Measurements from ENCODE around the gene SPOCK1. TPM values are rescaled to one million over a fixed set of nuclear protein-coding genes. Genes with fewer than 3 reads are reported as not detected.

Gene SPOCK1
- total RNA-seq, 2 experiments from 2014 or later, result not detected

- H3K4me3 Mint-ChIP-seq, result no peak overlapping the region
- peaks cover 1% of the 10 kb centered on the region for H3K27me3 Mint-ChIP-seq
- no peak overlapping the region for H3K27ac Mint-ChIP-seq
- ATAC-seq (ENCODE audit: low read depth), result no peak
- H3K4me1 Mint-ChIP-seq, result no peaks in the 10 kb centered on the region
- H3K36me3 Mint-ChIP-seq, result no peaks in the 10 kb centered on the region
- POLR2A ChIA-PET, result no interaction called here
- H3K9me3 Mint-ChIP-seq, result no peaks in the 10 kb centered on the region
- no peak for DNase-seq
Measured at GRCh38 chr5:137015540-137016116, 483.5 kb downstream of the SPOCK1 start.

GRCh38 chr5:137014731-137015130 lies 484.4 kb downstream of the SPOCK1 start:
- Mint-ChIP-seq H3K27me3 (no peaks in the 10 kb centered on the region), H3K9me3 (no peaks in the 10 kb centered on the region), H3K27ac (no peak overlapping the region), H3K36me3 (no peaks in the 10 kb centered on the region), H3K4me3 (no peak overlapping the region), H3K4me1 (no peaks in the 10 kb centered on the region)
- POLR2A ChIA-PET, result no interaction called here
- ATAC-seq (ENCODE audit: low read depth) (no peak), DNase-seq (no peak)

- no peak for ATAC-seq (ENCODE audit: low read depth)
- no peak overlapping the region for H3K4me3 Mint-ChIP-seq
- DNase-seq, result no peak
- H3K4me1 Mint-ChIP-seq, result no peaks in the 10 kb centered on the region
- H3K27me3 Mint-ChIP-seq, result no peaks in the 10 kb centered on the region
- no peak overlapping the region for H3K27ac Mint-ChIP-seq
- no peaks in the 10 kb centered on the region for H3K36me3 Mint-ChIP-seq
- H3K9me3 Mint-ChIP-seq, result no peaks in the 10 kb centered on the region
- POLR2A ChIA-PET, result no interaction called here
Measured at GRCh38 chr5:137010226-137010625, 488.9 kb downstream of the SPOCK1 start.

- Mint-ChIP-seq H3K4me3 (no peak overlapping the region), H3K27ac (no peak overlapping the region)
Measured at GRCh38 chr5:137004279-137004678, 494.8 kb downstream of the SPOCK1 start.

GRCh38 chr5:137001026-137001569 lies 498.0 kb downstream of the SPOCK1 start:
- Mint-ChIP-seq H3K27ac (no peak overlapping the region), H3K4me3 (no peak overlapping the region), H3K27me3 (peaks cover 3% of the 10 kb centered on the region), H3K9me3 (peaks cover 4% of the 10 kb centered on the region), H3K4me1 (no peaks in the 10 kb centered on the region), H3K36me3 (no peaks in the 10 kb centered on the region)
- DNase-seq (no peak), ATAC-seq (ENCODE audit: low read depth) (no peak)
- POLR2A ChIA-PET, result no interaction called here

More at GRCh38 chr5:137004279-137004678, 494.8 kb downstream of the SPOCK1 start:
- Mint-ChIP-seq H3K36me3 (no peaks in the 10 kb centered on the region), H3K9me3 (peaks cover 2% of the 10 kb centered on the region), H3K4me1 (no peaks in the 10 kb centered on the region), H3K27me3 (no peaks in the 10 kb centered on the region)
- ATAC-seq (ENCODE audit: low read depth), result no peak
- POLR2A ChIA-PET, result no interaction called here
- no peak for DNase-seq

- POLR2A ChIA-PET, result no interaction called here
- H3K27ac Mint-ChIP-seq, result no peak overlapping the region
- H3K4me3 Mint-ChIP-seq, result no peak overlapping the region
- no peaks in the 10 kb centered on the region for H3K36me3 Mint-ChIP-seq
- ATAC-seq (ENCODE audit: low read depth) (no peak), DNase-seq (no peak)
- peaks cover 4% of the 10 kb centered on the region for H3K9me3 Mint-ChIP-seq
- no peaks in the 10 kb centered on the region for H3K4me1 Mint-ChIP-seq
- H3K27me3 Mint-ChIP-seq, result peaks cover 3% of the 10 kb centered on the region
Measured at GRCh38 chr5:136999787-137000186, 499.3 kb downstream of the SPOCK1 start.

GRCh38 chr5:136998854-136999357 lies 500.2 kb downstream of the SPOCK1 start:
- peaks cover 3% of the 10 kb centered on the region for H3K27me3 Mint-ChIP-seq
- POLR2A ChIA-PET, result no interaction called here
- H3K9me3 Mint-ChIP-seq, result peaks cover 4% of the 10 kb centered on the region
- H3K36me3 Mint-ChIP-seq, result no peaks in the 10 kb centered on the region
- H3K4me3 Mint-ChIP-seq, result no peak overlapping the region
- no peaks in the 10 kb centered on the region for H3K4me1 Mint-ChIP-seq
- DNase-seq, result no peak
- no peak overlapping the region for H3K27ac Mint-ChIP-seq
- ATAC-seq (ENCODE audit: low read depth), result no peak

GRCh38 chr5:136994154-136994553 lies 505.0 kb downstream of the SPOCK1 start:
- Mint-ChIP-seq H3K27ac (no peak overlapping the region), H3K9me3 (peaks cover 1% of the 10 kb centered on the region), H3K4me1 (no peaks in the 10 kb centered on the region), H3K4me3 (no peak overlapping the region), H3K36me3 (no peaks in the 10 kb centered on the region), H3K27me3 (peaks cover 3% of the 10 kb centered on the region)
- ATAC-seq (ENCODE audit: low read depth) (no peak), DNase-seq (no peak)
- POLR2A ChIA-PET, result no interaction called here

- ATAC-seq (ENCODE audit: low read depth) (no peak), DNase-seq (no peak)
- no peaks in the 10 kb centered on the region for H3K36me3 Mint-ChIP-seq
- POLR2A ChIA-PET, result no interaction called here
- no peak overlapping the region for H3K4me3 Mint-ChIP-seq
- peaks cover 3% of the 10 kb centered on the region for H3K27me3 Mint-ChIP-seq
- peaks cover 1% of the 10 kb centered on the region for H3K9me3 Mint-ChIP-seq
- H3K27ac Mint-ChIP-seq, result no peak overlapping the region
- no peaks in the 10 kb centered on the region for H3K4me1 Mint-ChIP-seq
Measured at GRCh38 chr5:136992796-136993489, 506.2 kb downstream of the SPOCK1 start.

GRCh38 chr5:136985785-136986475 lies 513.2 kb downstream of the SPOCK1 start:
- Mint-ChIP-seq H3K4me1 (no peaks in the 10 kb centered on the region), H3K27me3 (no peaks in the 10 kb centered on the region), H3K36me3 (no peaks in the 10 kb centered on the region), H3K4me3 (no peak overlapping the region), H3K9me3 (no peaks in the 10 kb centered on the region), H3K27ac (no peak overlapping the region)
- POLR2A ChIA-PET, result no interaction called here
- DNase-seq, result no peak
- ATAC-seq (ENCODE audit: low read depth), result no peak

- Mint-ChIP-seq H3K9me3 (no peaks in the 10 kb centered on the region), H3K4me1 (no peaks in the 10 kb centered on the region), H3K4me3 (no peak overlapping the region), H3K36me3 (no peaks in the 10 kb centered on the region), H3K27me3 (no peaks in the 10 kb centered on the region), H3K27ac (no peak overlapping the region)
- no peak for ATAC-seq (ENCODE audit: low read depth)
- DNase-seq, result no peak
- POLR2A ChIA-PET, result no interaction called here
Measured at GRCh38 chr5:136984772-136985446, 514.2 kb downstream of the SPOCK1 start.

GRCh38 chr5:136981936-136982335 lies 517.2 kb downstream of the SPOCK1 start:
- ATAC-seq (ENCODE audit: low read depth) (no peak), DNase-seq (no peak)
- Mint-ChIP-seq H3K9me3 (peaks cover under 1% of the 10 kb centered on the region), H3K27ac (no peak overlapping the region), H3K4me3 (no peak overlapping the region), H3K36me3 (no peaks in the 10 kb centered on the region), H3K27me3 (no peaks in the 10 kb centered on the region), H3K4me1 (no peaks in the 10 kb centered on the region)
- POLR2A ChIA-PET, result no interaction called here

- H3K9me3 Mint-ChIP-seq, result peaks cover 1% of the 10 kb centered on the region
- ATAC-seq (ENCODE audit: low read depth), result no peak
Measured at GRCh38 chr5:136979131-136979530, 520.0 kb downstream of the SPOCK1 start.

More at GRCh38 chr5:136979131-136979530, 520.0 kb downstream of the SPOCK1 start:
- no peaks in the 10 kb centered on the region for H3K27me3 Mint-ChIP-seq
- no peak overlapping the region for H3K27ac Mint-ChIP-seq
- no peak overlapping the region for H3K4me3 Mint-ChIP-seq
- no peak for DNase-seq
- no peaks in the 10 kb centered on the region for H3K36me3 Mint-ChIP-seq
- POLR2A ChIA-PET, result no interaction called here
- H3K4me1 Mint-ChIP-seq, result no peaks in the 10 kb centered on the region
